WTC11 (cell line): ENCODE results near the gene IL13RA1. TPM values are rescaled to one million over a fixed set of nuclear protein-coding genes. Genes with fewer than 3 reads are reported as not detected.
"Not testable (repeated sequence)": the region's sequence is repeated elsewhere in the genome, so short reads cannot be mapped to it uniquely, and the experiment has no call there.

ENCODE experiments used
- ATAC-seq: fragments of 200-7000 bp; cut with Tn5 transposase; 2 replicates; pipeline ENCODE4 v1.10.0; 2021; ENCODE audit warnings: mild to moderate bottlenecking, moderate library complexity
- CTCF ChIA-PET: fragments of 300-600 bp; sonication (Branson Sonifier 250); formaldehyde crosslinking; loops from one replicate; lab custom pipeline; 2021; ENCODE audit warnings: antibody characterized with exemption; lab: Charles Lee
- POLR2A ChIA-PET: fragments of 350-600 bp; sonication (Branson Sonifier 250); formaldehyde crosslinking; loops from one replicate; lab custom pipeline; 2021; ENCODE audit warnings: antibody characterized with exemption; lab: Charles Lee
- DNase-seq: peaks from one replicate; pipeline ENCODE4 v3.0.0; 2021; ENCODE audit warnings: low spot score
- H3K27ac Mint-ChIP-seq: 2 replicates; pipeline ENCODE4 v1.8.0; 2021; ENCODE audit warnings: mixed read lengths
- H3K27me3 Mint-ChIP-seq: 2 replicates; pipeline ENCODE4 v1.8.0; 2021; ENCODE audit warnings: low read depth, mild to moderate bottlenecking, moderate library complexity, mixed read lengths
- H3K36me3 Mint-ChIP-seq: 2 replicates; pipeline ENCODE4 v1.8.0; 2021; ENCODE audit warnings: mixed read lengths
- H3K4me1 Mint-ChIP-seq: 2 replicates; pipeline ENCODE4 v1.8.0; 2022; ENCODE audit warnings: mixed read lengths
- H3K4me3 Mint-ChIP-seq: 2 replicates; pipeline ENCODE4 v1.8.0; 2021; ENCODE audit warnings: mild to moderate bottlenecking, moderate library complexity, mixed read lengths
- H3K9me3 Mint-ChIP-seq: 2 replicates; pipeline ENCODE4 v1.8.0; 2021; ENCODE audit warnings: mixed read lengths
- GABPB1 ChIP-seq: sonication (generic); formaldehyde crosslinking; IDR thresholded peaks from 2 replicates; pipeline ENCODE4 v1.8.1; 2023; ENCODE audit warnings: mild to moderate bottlenecking, missing genetic modification reagents
- IRF2 ChIP-seq: sonication (generic); formaldehyde crosslinking; IDR thresholded peaks from 2 replicates; pipeline ENCODE4 v1.8.0; 2022; ENCODE audit warnings: low read depth, missing genetic modification reagents, borderline replicate concordance
- MYBL2 ChIP-seq: sonication (generic); formaldehyde crosslinking; IDR thresholded peaks from 2 replicates; pipeline ENCODE4 v1.8.1; 2023; ENCODE audit warnings: mild to moderate bottlenecking, moderate library complexity, missing genetic modification reagents
- NFYB ChIP-seq: sonication (generic); formaldehyde crosslinking; conservative IDR thresholded peaks from 2 replicates; pipeline ENCODE4 v1.8.0; 2022; ENCODE audit warnings: low read depth, missing genetic modification reagents
- TEAD4 ChIP-seq: sonication (generic); formaldehyde crosslinking; IDR thresholded peaks from 2 replicates; pipeline ENCODE4 v1.8.0; 2022; ENCODE audit warnings: mild to moderate bottlenecking, missing genetic modification reagents
- ZBTB21 ChIP-seq: sonication (generic); formaldehyde crosslinking; IDR thresholded peaks from 2 replicates; pipeline ENCODE4 v1.8.1; 2023; ENCODE audit warnings: mild to moderate bottlenecking, missing genetic modification reagents, borderline replicate concordance
- ZNF423 ChIP-seq: fragments of 250-450 bp; sonication (Bioruptor Pico); IDR thresholded peaks from 2 replicates; pipeline ENCODE4 v2.1.2; 2022; ENCODE audit warnings: mild to moderate bottlenecking, moderate library complexity
- total RNA-seq: library from RNA; stranded (reverse); gene quantifications from 3 replicates; pipeline ENCODE4 v1.2.3, GENCODE V29; 2021
- TF ChIP-seq, protein P1 (sequence below): fragments of 250-450 bp; sonication (Bioruptor Pico); IDR thresholded peaks from 2 replicates; pipeline ENCODE4 v1.8.0; 2021; ENCODE audit warnings: mild to moderate bottlenecking
- TF ChIP-seq, protein P2 (sequence below): sonication (generic); formaldehyde crosslinking; IDR thresholded peaks from 2 replicates; pipeline ENCODE4 v1.8.0; 2023; ENCODE audit warnings: mild to moderate bottlenecking, missing genetic modification reagents
- TF ChIP-seq, protein P3 (sequence below): sonication (generic); formaldehyde crosslinking; IDR thresholded peaks from 2 replicates; pipeline ENCODE4 v1.8.0; 2022; ENCODE audit warnings: missing genetic modification reagents
- TF ChIP-seq, protein P4 (sequence below): sonication (generic); formaldehyde crosslinking; conservative IDR thresholded peaks from 2 replicates; pipeline ENCODE4 v1.8.1; 2023; ENCODE audit warnings: mild to moderate bottlenecking, low read depth, missing genetic modification reagents, moderate library complexity

IL13RA1 gene
- total RNA-seq, 1 experiment from 2014 or later = 11.1 TPM

DNA sequence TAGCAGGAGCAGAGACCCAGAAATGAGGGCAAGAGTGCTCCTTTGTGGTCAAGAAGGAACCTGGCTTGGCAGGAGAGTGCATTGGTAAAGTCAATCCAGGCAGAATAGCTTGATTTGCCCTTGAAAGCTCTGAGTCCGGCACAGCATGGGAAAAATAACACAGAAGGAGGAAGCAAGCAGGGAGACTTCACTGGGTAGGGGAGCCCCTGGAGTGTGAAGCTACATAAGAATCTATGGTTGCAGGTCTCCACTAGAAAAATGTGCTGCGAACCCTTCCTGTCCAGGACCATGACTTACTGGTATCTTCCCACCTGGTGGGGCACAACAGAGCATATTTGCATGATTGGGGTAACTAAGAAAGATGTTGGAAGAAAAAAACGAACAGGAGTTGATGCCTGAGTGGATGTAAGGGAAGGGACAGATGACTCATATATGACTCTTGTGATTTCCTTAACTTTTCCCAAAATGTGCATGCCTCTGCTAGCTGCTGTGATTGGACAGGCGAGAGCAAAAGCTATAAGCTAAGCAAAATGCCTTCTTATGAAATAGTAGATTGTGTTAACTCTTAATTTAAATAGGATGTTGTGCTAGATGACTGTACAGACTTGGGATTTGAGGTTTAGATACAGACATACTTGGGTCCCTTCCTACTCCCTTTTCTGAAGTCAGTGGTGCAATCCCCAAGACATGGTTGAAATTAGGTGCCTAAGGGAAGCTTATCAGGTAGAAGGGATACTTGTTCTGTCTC is 3.3 kb downstream of the IL13RA1 start:
- CTCF ChIA-PET = no interaction called here
- ATAC-seq = no peak
- Mint-ChIP-seq H3K36me3 (no peaks in the 10 kb centered on the region), H3K27me3 (peaks cover 22% of the 10 kb centered on the region), H3K9me3 (0 out of 2 replicates have a peak, but pooled peaks cover 4% of the 10 kb centered on the region), H3K4me3 (no peak overlapping the region; the same call in 1 of the 2 replicates), H3K27ac (no peak overlapping the region), H3K4me1 (peaks cover 35% of the 10 kb centered on the region)
- TF ChIP-seq, protein P1, sequence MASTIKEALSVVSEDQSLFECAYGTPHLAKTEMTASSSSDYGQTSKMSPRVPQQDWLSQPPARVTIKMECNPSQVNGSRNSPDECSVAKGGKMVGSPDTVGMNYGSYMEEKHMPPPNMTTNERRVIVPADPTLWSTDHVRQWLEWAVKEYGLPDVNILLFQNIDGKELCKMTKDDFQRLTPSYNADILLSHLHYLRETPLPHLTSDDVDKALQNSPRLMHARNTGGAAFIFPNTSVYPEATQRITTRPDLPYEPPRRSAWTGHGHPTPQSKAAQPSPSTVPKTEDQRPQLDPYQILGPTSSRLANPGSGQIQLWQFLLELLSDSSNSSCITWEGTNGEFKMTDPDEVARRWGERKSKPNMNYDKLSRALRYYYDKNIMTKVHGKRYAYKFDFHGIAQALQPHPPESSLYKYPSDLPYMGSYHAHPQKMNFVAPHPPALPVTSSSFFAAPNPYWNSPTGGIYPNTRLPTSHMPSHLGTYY (CRISPR knock-in tag) = no peak
- TF ChIP-seq ZBTB21 (CRISPR knock-in tag) (no peak), IRF2 (CRISPR knock-in tag) (no peak), TEAD4 (CRISPR knock-in tag) (no peak), ZNF423 (CRISPR knock-in tag) (peak; percentile 51), MYBL2 (CRISPR knock-in tag) (no peak), GABPB1 (CRISPR knock-in tag) (no peak), NFYB (CRISPR knock-in tag) (no peak)
- TF ChIP-seq, protein P2, sequence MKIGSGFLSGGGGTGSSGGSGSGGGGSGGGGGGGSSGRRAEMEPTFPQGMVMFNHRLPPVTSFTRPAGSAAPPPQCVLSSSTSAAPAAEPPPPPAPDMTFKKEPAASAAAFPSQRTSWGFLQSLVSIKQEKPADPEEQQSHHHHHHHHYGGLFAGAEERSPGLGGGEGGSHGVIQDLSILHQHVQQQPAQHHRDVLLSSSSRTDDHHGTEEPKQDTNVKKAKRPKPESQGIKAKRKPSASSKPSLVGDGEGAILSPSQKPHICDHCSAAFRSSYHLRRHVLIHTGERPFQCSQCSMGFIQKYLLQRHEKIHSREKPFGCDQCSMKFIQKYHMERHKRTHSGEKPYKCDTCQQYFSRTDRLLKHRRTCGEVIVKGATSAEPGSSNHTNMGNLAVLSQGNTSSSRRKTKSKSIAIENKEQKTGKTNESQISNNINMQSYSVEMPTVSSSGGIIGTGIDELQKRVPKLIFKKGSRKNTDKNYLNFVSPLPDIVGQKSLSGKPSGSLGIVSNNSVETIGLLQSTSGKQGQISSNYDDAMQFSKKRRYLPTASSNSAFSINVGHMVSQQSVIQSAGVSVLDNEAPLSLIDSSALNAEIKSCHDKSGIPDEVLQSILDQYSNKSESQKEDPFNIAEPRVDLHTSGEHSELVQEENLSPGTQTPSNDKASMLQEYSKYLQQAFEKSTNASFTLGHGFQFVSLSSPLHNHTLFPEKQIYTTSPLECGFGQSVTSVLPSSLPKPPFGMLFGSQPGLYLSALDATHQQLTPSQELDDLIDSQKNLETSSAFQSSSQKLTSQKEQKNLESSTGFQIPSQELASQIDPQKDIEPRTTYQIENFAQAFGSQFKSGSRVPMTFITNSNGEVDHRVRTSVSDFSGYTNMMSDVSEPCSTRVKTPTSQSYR (CRISPR knock-in tag) = no peak
- TF ChIP-seq, protein P3, sequence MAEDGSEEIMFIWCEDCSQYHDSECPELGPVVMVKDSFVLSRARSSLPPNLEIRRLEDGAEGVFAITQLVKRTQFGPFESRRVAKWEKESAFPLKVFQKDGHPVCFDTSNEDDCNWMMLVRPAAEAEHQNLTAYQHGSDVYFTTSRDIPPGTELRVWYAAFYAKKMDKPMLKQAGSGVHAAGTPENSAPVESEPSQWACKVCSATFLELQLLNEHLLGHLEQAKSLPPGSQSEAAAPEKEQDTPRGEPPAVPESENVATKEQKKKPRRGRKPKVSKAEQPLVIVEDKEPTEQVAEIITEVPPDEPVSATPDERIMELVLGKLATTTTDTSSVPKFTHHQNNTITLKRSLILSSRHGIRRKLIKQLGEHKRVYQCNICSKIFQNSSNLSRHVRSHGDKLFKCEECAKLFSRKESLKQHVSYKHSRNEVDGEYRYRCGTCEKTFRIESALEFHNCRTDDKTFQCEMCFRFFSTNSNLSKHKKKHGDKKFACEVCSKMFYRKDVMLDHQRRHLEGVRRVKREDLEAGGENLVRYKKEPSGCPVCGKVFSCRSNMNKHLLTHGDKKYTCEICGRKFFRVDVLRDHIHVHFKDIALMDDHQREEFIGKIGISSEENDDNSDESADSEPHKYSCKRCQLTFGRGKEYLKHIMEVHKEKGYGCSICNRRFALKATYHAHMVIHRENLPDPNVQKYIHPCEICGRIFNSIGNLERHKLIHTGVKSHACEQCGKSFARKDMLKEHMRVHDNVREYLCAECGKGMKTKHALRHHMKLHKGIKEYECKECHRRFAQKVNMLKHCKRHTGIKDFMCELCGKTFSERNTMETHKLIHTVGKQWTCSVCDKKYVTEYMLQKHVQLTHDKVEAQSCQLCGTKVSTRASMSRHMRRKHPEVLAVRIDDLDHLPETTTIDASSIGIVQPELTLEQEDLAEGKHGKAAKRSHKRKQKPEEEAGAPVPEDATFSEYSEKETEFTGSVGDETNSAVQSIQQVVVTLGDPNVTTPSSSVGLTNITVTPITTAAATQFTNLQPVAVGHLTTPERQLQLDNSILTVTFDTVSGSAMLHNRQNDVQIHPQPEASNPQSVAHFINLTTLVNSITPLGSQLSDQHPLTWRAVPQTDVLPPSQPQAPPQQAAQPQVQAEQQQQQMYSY (CRISPR knock-in tag) = peak; percentile 61
- TF ChIP-seq, protein P4, sequence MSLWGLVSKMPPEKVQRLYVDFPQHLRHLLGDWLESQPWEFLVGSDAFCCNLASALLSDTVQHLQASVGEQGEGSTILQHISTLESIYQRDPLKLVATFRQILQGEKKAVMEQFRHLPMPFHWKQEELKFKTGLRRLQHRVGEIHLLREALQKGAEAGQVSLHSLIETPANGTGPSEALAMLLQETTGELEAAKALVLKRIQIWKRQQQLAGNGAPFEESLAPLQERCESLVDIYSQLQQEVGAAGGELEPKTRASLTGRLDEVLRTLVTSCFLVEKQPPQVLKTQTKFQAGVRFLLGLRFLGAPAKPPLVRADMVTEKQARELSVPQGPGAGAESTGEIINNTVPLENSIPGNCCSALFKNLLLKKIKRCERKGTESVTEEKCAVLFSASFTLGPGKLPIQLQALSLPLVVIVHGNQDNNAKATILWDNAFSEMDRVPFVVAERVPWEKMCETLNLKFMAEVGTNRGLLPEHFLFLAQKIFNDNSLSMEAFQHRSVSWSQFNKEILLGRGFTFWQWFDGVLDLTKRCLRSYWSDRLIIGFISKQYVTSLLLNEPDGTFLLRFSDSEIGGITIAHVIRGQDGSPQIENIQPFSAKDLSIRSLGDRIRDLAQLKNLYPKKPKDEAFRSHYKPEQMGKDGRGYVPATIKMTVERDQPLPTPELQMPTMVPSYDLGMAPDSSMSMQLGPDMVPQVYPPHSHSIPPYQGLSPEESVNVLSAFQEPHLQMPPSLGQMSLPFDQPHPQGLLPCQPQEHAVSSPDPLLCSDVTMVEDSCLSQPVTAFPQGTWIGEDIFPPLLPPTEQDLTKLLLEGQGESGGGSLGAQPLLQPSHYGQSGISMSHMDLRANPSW = no peak
- POLR2A ChIA-PET = no interaction called here
- no peak for DNase-seq

DNA sequence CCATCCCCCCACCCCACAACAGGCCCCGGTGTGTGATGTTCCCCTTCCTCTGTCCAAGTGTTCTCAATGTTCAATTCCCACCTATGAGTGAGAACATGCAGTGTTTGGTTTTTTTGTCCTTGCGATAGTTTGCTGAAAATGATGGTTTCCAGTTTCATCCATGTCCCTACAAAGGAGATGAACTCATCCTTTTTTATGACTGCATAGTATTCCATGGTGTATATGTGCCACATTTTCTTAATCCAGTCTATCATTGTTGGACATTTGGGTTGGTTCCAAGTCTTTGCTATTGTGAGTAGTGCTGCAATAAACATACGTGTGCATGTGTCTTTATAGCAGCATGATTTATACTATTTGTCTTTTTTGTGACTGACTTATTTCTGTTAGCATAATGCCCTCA is 5.1 kb downstream of the IL13RA1 start:
- ATAC-seq, H3K27ac Mint-ChIP-seq, DNase-seq, H3K36me3 Mint-ChIP-seq, H3K9me3 Mint-ChIP-seq, CTCF ChIA-PET, H3K4me3 Mint-ChIP-seq, POLR2A ChIA-PET: not testable (repeated sequence)
- H3K27me3 Mint-ChIP-seq = peaks cover 22% of the 10 kb centered on the region
- H3K4me1 Mint-ChIP-seq = peaks cover 26% of the 10 kb centered on the region
